Neuron (in vitro differentiated cells): Measurements from ENCODE around the gene PAK5.

ENCODE experiments used
- H2AFZ ChIP-seq: one replicate; pipeline ENCODE4 v1.6.1; 2013; ENCODE audit warnings: low read depth, mild to moderate bottlenecking, inconsistent platforms, low read length, moderate library complexity
- H3K27me3 ChIP-seq: one replicate; pipeline ENCODE4 v1.6.1; 2013; ENCODE audit warnings: low read length; ENCODE audit not compliant: insufficient read depth
- H3K36me3 ChIP-seq: one replicate; pipeline ENCODE4 v1.6.1; 2013; ENCODE audit warnings: low read length; ENCODE audit not compliant: insufficient read depth
- H3K4me1 ChIP-seq: one replicate; pipeline ENCODE4 v1.6.1; 2013; ENCODE audit warnings: low read length; ENCODE audit not compliant: insufficient read depth
- H3K4me3 ChIP-seq: 2 replicates; pipeline ENCODE4 v1.5.1; 2013; ENCODE audit warnings: mild to moderate bottlenecking, low read length, moderate library complexity
- H3K9me3 ChIP-seq: one replicate; pipeline ENCODE4 v1.6.1; 2013; ENCODE audit warnings: low read length

Gene PAK5

DNA sequence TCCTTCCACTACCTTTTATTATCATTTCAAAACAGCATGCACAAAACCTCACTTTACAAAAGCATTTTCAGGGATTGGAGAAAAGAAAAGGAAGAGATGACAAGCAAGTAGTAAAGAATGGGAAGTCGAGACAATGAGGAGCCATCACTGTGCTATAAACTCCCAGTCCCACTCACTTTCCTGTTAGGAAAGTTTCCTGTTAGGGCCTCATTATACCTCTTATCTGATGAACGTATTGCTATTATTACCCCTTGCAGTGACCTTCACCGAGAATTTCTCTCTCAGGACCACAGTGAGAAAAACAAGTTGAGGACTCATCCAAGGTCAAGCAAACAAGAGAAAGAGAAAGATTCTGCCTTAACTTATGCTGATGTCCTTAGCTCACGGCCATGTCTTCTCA, 295.7 kb downstream of the PAK5 start:
- H3K27me3 ChIP-seq: peaks cover 6% of the 10 kb centered on the region
- no peak overlapping the region for H3K4me3 ChIP-seq
- H3K36me3 ChIP-seq: no peaks in the 10 kb centered on the region
- H3K4me1 ChIP-seq: no peaks in the 10 kb centered on the region
- H3K9me3 ChIP-seq: no peaks in the 10 kb centered on the region
- no peak overlapping the region for H2AFZ ChIP-seq

DNA sequence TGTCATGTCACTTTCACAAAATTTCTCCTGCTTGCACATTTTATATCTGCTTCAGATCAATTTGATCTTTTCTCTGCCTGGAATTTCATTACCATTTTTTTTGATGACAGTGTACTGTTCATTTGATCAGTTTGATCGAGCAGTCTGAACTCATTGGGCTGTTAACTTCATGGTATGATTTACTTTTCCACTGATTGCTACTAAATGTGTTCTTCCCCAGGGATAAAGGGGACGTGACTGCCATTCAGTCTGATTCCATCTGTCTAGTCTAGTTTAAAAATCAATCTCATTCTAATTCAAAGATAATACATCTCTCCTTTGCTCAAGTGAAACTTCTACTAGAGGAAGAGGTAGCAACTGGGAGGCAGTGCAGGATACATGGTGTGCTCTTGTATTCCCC, 303.4 kb downstream of the PAK5 start:
- Histone ChIP-seq H3K36me3 (no peaks in the 10 kb centered on the region), H2AFZ (no peak overlapping the region), H3K27me3 (peaks cover 12% of the 10 kb centered on the region), H3K4me3 (no peak overlapping the region), H3K9me3 (no peaks in the 10 kb centered on the region), H3K4me1 (peaks cover 14% of the 10 kb centered on the region)

DNA sequence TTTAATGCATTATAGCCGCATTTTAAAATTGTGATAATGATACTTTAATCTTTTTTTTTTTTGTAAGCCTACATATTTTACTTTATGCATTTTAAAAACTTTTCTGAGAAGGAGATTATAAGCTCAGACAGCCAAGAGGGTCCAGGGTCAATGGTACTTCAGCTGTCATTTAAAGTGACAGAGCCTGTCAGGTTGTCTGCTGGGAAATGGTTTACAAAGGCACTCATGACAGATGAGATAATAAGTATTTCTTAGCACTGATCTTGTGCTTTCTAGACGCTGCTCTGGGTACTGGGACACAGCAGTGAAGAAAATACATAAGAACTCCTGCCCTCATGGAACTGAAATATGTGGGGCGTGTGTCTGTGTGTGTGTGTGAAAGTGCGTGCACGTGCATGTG, 304.9 kb downstream of the PAK5 start:
- no peaks in the 10 kb centered on the region for H3K36me3 ChIP-seq
- peaks cover 12% of the 10 kb centered on the region for H3K27me3 ChIP-seq
- H3K4me3 ChIP-seq: no peak overlapping the region
- no peak overlapping the region for H2AFZ ChIP-seq
- H3K9me3 ChIP-seq: no peaks in the 10 kb centered on the region
- H3K4me1 ChIP-seq: peaks cover 14% of the 10 kb centered on the region

DNA sequence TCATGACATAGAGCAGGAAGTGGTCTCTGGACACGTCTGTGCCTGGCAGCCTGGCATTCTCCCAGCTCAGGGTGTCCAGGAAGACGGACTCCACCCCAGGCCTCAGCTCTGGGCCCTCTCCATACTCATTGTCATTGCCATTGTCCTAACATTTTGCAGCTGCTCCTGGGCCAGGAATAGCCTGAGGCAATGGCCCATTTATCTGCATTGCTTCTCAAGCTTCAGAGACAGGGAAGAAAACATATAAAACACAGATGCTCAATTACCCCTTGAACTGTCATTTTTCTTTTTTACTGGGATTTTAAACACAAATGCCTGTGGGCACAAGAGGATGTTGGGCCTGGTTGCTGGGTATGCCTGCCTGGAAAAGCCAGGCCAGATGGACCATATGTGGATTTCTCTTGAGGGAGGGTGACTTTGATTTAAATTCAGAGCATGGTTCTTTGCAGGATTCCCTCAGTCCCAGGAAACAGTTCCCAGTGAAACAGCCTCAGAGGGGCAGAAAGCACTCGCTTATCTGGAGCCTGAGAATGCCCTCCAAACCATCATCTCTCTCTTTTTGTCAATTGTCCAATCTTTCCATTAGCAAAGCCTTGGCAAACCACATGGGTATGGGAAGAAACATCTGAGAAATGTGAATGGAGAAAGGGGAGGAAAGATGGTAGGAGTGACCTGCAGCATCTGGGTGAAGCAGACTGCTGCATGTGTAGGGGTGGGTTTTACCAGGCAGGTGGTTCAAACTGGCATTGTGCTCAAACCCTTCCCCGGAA, 306.6 kb downstream of the PAK5 start:
- H3K4me1 ChIP-seq: peaks cover 14% of the 10 kb centered on the region
- H3K4me3 ChIP-seq: no peak overlapping the region
- peaks cover 12% of the 10 kb centered on the region for H3K27me3 ChIP-seq
- H3K9me3 ChIP-seq: no peaks in the 10 kb centered on the region
- no peaks in the 10 kb centered on the region for H3K36me3 ChIP-seq
- no peak overlapping the region for H2AFZ ChIP-seq

DNA sequence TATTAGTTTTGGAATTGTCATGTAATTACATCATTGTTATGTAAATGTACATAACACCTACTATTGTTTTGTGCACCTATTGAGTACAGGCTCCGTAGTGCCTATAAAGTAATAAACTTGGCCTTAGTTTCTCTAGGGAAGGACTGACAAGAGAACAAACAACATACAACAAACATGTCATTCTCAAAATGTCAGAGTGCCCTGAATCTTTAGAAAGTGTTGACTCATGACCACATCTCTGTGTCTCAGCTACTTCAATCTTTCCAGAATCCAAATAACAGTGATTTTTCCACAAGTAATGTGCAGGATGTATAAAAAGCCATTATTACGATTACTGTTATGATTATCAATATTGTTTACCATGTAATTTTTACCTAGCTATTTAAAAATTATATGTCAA, 307.3 kb downstream of the PAK5 start:
- Histone ChIP-seq H3K4me3 (no peak overlapping the region), H3K36me3 (no peaks in the 10 kb centered on the region), H3K4me1 (peaks cover 14% of the 10 kb centered on the region), H3K27me3 (peaks cover 12% of the 10 kb centered on the region), H2AFZ (no peak overlapping the region), H3K9me3 (no peaks in the 10 kb centered on the region)

DNA sequence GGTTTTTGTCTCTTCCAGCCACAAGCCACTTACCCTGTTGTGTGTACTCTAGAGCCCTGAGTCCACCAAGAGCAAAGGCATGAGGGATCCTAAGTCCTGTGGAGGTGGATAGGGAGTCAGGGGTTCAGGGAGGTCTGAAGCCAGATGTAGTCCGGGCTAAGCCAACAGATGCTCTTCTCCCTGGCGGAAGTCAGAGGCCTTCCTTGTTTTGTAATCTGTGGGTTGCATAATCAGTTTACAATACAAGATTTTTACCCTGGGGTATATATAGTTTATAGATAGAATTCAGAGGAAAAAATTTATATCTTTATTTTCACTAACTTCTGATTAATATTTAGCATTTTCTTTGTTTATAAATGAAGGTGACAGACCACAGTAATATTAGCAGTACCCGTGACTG, 315.2 kb downstream of the PAK5 start:
- H2AFZ ChIP-seq: no peak overlapping the region
- H3K9me3 ChIP-seq: no peaks in the 10 kb centered on the region
- H3K36me3 ChIP-seq: no peaks in the 10 kb centered on the region
- no peak overlapping the region for H3K4me3 ChIP-seq
- H3K4me1 ChIP-seq: peaks cover 12% of the 10 kb centered on the region
- H3K27me3 ChIP-seq: peaks cover 12% of the 10 kb centered on the region

DNA sequence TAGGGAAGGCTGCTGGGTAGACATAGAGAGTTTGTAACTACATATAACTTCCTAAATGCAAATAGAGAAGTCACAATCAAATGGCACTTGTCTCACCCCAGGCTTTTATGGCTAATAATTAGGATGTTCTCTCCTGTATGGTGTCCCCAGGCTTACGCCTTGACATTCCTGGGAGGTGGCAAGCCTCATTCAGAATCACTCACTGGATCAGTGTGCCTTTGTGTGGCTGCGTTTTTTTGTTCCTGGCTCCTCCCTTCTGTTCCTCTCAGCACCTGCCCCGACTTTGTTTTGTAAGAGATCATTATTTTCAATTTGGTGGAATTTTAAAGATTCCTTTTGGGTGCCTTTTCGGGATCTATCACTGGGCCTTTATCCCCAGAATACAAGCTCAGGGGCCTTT, 318.8 kb downstream of the PAK5 start:
- H3K27me3 ChIP-seq: peaks cover 42% of the 10 kb centered on the region
- peaks cover 3% of the 10 kb centered on the region for H3K9me3 ChIP-seq
- H3K4me3 ChIP-seq: no peak overlapping the region
- no peak overlapping the region for H2AFZ ChIP-seq
- H3K36me3 ChIP-seq: no peaks in the 10 kb centered on the region
- peaks cover 25% of the 10 kb centered on the region for H3K4me1 ChIP-seq

DNA sequence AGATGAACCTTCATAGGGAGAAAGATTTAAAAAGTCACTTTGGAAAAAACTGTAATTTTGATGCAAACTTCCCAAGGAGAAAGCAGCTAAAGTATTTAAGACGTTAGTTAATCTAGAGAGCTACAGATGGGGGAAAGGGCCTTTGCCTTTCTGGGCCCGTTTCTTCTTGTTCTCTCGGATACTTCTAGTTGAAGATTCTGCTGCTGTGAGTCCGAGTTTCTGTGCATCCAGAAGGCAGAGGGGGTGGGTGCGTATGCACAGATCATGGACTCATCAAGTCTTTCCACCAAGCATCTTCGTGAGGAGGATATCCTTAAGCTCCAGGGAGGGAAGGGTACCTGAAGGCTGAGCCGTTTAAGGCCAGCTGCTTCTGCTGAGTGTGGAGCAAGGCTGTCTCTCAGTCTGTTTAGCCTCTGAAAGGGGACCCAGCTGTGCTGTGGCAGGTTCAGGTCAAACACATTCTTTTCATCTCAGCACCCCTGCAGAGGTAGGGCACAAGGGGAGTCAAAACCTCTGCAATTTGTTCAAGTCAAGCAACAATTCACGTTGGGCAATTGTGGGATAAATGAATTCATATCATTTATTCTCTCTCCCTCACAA, 320.2 kb downstream of the PAK5 start:
- Histone ChIP-seq H3K36me3 (no peaks in the 10 kb centered on the region), H3K27me3 (peaks cover 50% of the 10 kb centered on the region), H3K4me1 (peaks cover 36% of the 10 kb centered on the region), H2AFZ (no peak overlapping the region), H3K4me3 (no peak overlapping the region), H3K9me3 (peaks cover 3% of the 10 kb centered on the region)

DNA sequence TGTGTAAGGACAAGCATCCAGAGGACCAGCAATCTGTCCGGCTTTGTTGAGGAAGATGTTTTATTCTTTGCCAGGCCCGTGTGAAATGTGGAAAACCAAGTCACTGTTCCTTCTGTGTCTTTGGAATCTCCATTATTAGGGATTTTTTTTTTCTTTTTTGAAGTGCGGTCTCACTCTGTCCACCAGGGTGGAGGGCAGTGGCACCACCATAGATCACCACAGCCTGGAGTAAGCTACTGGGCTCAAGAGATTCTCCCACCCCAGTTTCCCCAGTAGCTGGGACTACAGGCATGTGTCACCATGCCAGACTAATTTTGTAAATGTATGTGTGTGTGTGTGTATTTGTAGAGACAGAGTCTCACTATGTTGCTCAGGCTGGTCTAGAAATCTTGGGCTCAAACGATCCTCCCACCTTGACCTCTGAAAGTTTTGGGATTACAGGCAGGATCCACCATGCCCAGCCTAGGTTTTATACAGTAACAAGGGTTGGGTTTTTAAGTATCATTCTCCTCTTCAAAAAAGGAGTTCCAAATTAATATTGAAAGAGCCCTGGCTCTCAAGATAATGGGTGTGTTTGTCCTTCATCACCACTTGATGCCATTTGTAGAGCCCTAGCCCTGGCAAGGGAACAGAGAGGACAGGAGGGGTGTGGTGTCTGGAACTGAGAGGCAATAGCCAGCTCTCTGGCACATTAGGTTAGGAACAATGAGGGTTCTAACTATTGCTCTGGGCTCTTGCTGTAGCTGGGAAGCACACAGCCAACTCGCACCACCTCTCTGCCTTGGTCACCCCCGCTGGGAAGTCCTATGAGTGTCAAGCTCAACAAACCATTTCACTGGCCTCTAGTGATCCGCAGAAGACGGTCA, 321.3 kb downstream of the PAK5 start:
- H2AFZ ChIP-seq: no peak overlapping the region
- peaks cover 57% of the 10 kb centered on the region for H3K27me3 ChIP-seq
- H3K4me3 ChIP-seq: no peak overlapping the region
- no peaks in the 10 kb centered on the region for H3K36me3 ChIP-seq
- H3K9me3 ChIP-seq: peaks cover 3% of the 10 kb centered on the region
- peaks cover 36% of the 10 kb centered on the region for H3K4me1 ChIP-seq

DNA sequence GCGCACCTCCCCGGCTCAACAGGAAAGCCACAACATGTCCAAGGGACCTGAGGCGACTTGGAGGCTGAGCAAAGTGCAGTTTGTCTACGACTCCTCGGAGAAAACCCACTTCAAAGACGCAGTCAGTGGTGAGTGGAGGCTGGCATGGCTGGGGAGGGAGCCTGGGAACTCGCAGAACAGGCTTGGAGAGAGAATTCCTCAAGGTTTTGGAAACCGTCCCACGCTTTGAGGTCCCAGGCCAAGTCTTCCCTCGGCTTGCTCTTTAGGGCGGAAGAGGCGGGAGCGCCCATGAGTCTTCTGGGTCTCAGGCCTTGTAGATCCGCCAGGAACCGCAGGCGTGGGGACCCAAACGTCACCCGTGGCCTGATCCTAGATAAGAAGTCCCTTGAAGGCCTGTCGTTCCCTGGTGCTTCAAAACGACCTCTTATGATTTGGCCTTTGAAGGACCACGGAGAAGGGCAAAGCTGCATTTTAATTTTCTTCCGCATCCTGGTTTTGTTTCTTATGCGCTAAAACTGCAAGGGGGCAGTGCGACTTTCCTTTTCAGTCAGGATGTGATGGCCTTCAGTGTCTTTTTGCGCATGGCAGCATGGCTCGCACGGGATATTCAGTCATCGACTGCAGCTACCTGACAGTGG, 322.5 kb downstream of the PAK5 start:
- no peaks in the 10 kb centered on the region for H3K36me3 ChIP-seq
- H2AFZ ChIP-seq: peak overlapping the region; percentile 40
- peaks cover 67% of the 10 kb centered on the region for H3K27me3 ChIP-seq
- no peak overlapping the region for H3K4me3 ChIP-seq
- peaks cover 3% of the 10 kb centered on the region for H3K9me3 ChIP-seq
- H3K4me1 ChIP-seq: peaks cover 36% of the 10 kb centered on the region

DNA sequence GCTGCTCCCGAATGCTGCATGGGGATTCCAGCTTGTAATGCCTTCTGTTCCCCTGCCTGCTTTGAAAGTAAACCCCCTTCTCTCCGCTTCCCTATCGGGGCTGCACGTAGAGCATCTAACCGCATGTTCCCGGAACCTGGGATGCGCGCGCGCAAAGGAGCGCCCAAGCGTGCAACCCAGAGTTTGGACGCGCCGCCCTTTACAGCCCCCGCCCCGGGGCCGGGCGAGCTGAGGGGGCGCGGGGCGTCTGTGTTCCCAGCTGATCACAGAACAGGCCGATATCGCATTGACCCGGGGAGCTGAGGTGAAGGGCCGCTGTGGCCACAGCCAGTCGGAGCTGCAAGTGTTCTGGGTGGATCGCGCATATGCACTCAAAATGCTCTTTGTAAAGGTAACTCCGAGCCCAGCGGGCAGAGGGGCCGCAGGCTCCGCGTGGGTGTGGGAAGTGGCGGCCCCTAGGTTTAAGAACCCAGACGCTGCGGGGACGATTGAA, 323.1 kb downstream of the PAK5 start:
- H3K4me1 ChIP-seq: peaks cover 36% of the 10 kb centered on the region
- peak overlapping the region; percentile 48 for H3K4me3 ChIP-seq
- peaks cover 72% of the 10 kb centered on the region for H3K27me3 ChIP-seq
- H3K36me3 ChIP-seq: no peaks in the 10 kb centered on the region
- H3K9me3 ChIP-seq: peaks cover 3% of the 10 kb centered on the region
- H2AFZ ChIP-seq: peak overlapping the region; percentile 40

DNA sequence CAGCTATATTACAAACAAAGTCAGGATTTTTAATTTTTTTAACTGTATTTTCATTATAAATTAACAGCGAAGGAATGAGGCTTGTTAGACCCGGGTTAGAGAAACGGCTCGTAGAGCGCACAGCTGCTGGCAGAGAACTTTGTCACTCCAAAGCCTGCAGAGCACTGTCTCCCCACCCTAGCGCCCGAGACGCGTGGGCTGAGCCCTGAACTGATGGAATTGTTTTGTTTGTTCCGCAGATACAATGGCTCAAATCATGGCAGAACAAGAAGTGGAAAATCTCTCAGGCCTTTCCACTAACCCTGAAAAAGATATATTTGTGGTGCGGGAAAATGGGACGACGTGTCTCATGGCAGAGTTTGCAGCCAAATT, 323.7 kb downstream of the PAK5 start:
- Histone ChIP-seq H3K27me3 (peaks cover 74% of the 10 kb centered on the region), H2AFZ (peak overlapping the region; percentile 40), H3K9me3 (peaks cover 3% of the 10 kb centered on the region), H3K36me3 (no peaks in the 10 kb centered on the region), H3K4me3 (peak overlapping the region; percentile 48), H3K4me1 (peaks cover 34% of the 10 kb centered on the region)
